ENCODE data around the gene ARL4D. TPM values are rescaled to one million over a fixed set of nuclear protein-coding genes. Genes with fewer than 3 reads are reported as not detected.

The ARL4D gene
- total and polyA plus RNA-seq, 2 donors (not counting 3 experiments of a cell fraction or from before 2014, with no cell fraction given): 3.8 to 4.1 TPM

GRCh38 chr17:43351691-43352090, 47.1 kb upstream of the ARL4D start:
- no peak overlapping the region for H2AFZ ChIP-seq (ENCODE audit: low read depth, low read length)
- H3K79me2 ChIP-seq (ENCODE audit: control insufficient read depth, insufficient read depth, low read length): no peaks in the 10 kb centered on the region
- dilution Hi-C loops (cut with MboI; ENCODE audit: extremely low pct_ligation_motif_present, low sequenced_read_pairs) (no loop called here), intact Hi-C loops (cut with micrococcal nuclease) (no loop called here)
- FAIRE-seq (no peak), DNase-seq (ENCODE audit: low read depth, low spot score) (no peak)
- H3K27ac ChIP-seq (ENCODE audit: insufficient read depth, low read depth, low read length): no peak overlapping the region
- H3K4me3 ChIP-seq (replicated peaks in 1 of 3; ENCODE audit: insufficient read depth in 1 of 3, low read depth in 1 of 3, low read length in 3 of 3): no peak overlapping the region
- ChIA-PET POLR2A (no interaction called here), CTCF (no interaction called here)
- H3K9me1 ChIP-seq (replicated peaks; ENCODE audit: control insufficient read depth, extremely low read depth, insufficient read depth, low read length): no peaks in the 10 kb centered on the region
- H3K27me3 ChIP-seq (ENCODE audit: control insufficient read depth in 2 of 2, insufficient read depth in 2 of 2, low read length in 2 of 2): no peaks in the 10 kb centered on the region
- H3K4me2 ChIP-seq (ENCODE audit: insufficient read depth, low read length): no peak overlapping the region
- no peaks in the 10 kb centered on the region for H3K36me3 ChIP-seq (ENCODE audit: control insufficient read depth in 2 of 2, extremely low read depth in 1 of 2, insufficient read depth in 2 of 2, low read length in 2 of 2)
- no peaks in the 10 kb centered on the region for H3K4me1 ChIP-seq (ENCODE audit: control insufficient read depth, extremely low read depth, insufficient read depth, low read length)
- no peaks in the 10 kb centered on the region for H4K20me1 ChIP-seq (replicated peaks; ENCODE audit: control insufficient read depth, extremely low read depth, insufficient read depth, low read length)
- TF ChIP-seq POLR2A (IDR thresholded peaks at IDR 0.05; ENCODE audit: low read depth, low read length) (no peak), JUN (IDR thresholded peaks at IDR 0.05; ENCODE audit: borderline replicate concordance, insufficient read depth, insufficient read length, low read depth) (no peak), EZH2 (IDR thresholded peaks at IDR 0.05; ENCODE audit: borderline replicate concordance, low read depth, low read length, severe bottlenecking) (no peak), POLR2AphosphoS5 (IDR thresholded peaks at IDR 0.05; ENCODE audit: insufficient read depth, low read depth, low read length) (no peak), MYC (IDR thresholded peaks at IDR 0.05; ENCODE audit: low read depth, low read length) (no peak), CTCF (IDR thresholded peaks at IDR 0.05; ENCODE audit: extremely low read depth in 1 of 2, insufficient read depth in 1 of 2, low read depth in 1 of 2, low read length in 2 of 2) (no peak), GATA2 (IDR thresholded peaks at IDR 0.05; ENCODE audit: insufficient read depth, insufficient read length, low read depth, low read length) (no peak), MAX (IDR thresholded peaks at IDR 0.05; ENCODE audit: insufficient read depth, insufficient read length) (no peak), FOS (IDR thresholded peaks at IDR 0.05; ENCODE audit: borderline replicate concordance, insufficient read depth, low read length) (no peak)
- H3K9me3 ChIP-seq (replicated peaks; ENCODE audit: control insufficient read depth, insufficient read depth, low read length): peaks cover 11% of the 10 kb centered on the region
- no peak overlapping the region for H3K9ac ChIP-seq (replicated peaks; ENCODE audit: extremely low read depth, insufficient read depth, low read length)
- BruUV-seq (replicated peaks): no TSS peak

Measured in endothelial cell of umbilical vein (primary cell).